H7 (cell line): ENCODE results near the gene PPP3CB. TPM values are rescaled to one million over a fixed set of nuclear protein-coding genes. Genes with fewer than 3 reads are reported as not detected.

Experiments
- DNase-seq: peaks from one replicate; pipeline ENCODE4 v3.0.0; 2012
- H3K27me3 ChIP-seq: 2 replicates; pipeline ENCODE4 v1.6.0; 2011; ENCODE audit warnings: mild to moderate bottlenecking, low read length; ENCODE audit not compliant: control insufficient read depth, insufficient read depth
- H3K36me3 ChIP-seq: replicated peaks from 2 replicates; pipeline ENCODE4 v1.5.1; 2011; ENCODE audit warnings: low read length; ENCODE audit not compliant: control insufficient read depth, insufficient read depth
- H3K4me3 ChIP-seq: 2 replicates; pipeline ENCODE4 v1.5.1; 2011; ENCODE audit warnings: low read depth, mild to moderate bottlenecking, control low read depth, low read length, moderate library complexity; ENCODE audit not compliant: insufficient read depth
- total RNA-seq: library from RNA; depleted of rRNA; stranded (reverse); fragments of >200 nt; shearing (Covaris generic); gene quantifications from 2 replicates; pipeline ENCODE4 v1.2.3, GENCODE V29; 2014

Gene PPP3CB
- total RNA-seq, 1 experiment from 2014 or later: 11.7 TPM

DNA sequence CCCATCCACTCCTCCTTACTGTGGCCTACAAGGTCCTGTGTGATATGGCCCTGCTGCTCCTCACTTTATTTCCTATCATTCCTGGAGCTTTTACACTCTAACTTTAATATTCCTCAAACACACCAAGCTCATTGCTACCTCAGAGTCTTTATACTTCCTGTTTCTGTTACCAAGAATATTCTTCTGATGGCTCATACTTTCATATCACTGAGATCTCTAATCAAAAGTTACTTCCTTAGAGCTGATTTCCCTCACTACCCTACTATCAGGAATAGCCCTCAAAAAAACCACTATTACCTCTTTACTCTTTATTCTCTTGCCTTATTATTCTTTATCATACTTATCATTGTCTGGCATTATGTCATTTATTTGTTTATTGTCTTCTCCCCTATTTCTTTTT is 5.8 kb upstream of the PPP3CB start:
- H3K36me3 ChIP-seq: peaks cover 4% of the 10 kb centered on the region; the same call in 1 of the 2 replicates
- no peak for DNase-seq
- H3K4me3 ChIP-seq: no peak overlapping the region
- H3K27me3 ChIP-seq: no peaks in the 10 kb centered on the region

DNA sequence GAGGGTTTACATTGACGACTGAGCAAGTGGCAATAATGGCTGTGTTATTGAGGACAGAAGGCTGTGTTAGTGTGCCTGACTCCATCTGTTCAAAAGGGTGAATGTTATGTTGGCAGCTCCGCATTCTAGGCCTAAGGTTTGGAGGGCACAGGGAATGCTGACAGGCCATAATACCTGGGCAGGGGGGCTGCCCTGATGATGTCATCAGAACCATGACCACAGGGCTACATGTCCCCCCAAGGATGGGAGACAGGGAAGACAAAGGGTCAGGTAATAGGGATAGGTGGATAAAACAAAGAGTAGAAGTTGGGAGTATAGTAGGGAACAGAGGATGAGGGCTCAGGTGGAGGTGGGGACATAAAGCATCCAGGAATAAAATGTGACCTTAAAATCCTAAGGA is 1.8 kb upstream of the PPP3CB start:
- peaks cover 4% of the 10 kb centered on the region; the same call in 1 of the 2 replicates for H3K36me3 ChIP-seq
- H3K27me3 ChIP-seq: no peaks in the 10 kb centered on the region
- DNase-seq: no peak
- H3K4me3 ChIP-seq: no peak overlapping the region

DNA sequence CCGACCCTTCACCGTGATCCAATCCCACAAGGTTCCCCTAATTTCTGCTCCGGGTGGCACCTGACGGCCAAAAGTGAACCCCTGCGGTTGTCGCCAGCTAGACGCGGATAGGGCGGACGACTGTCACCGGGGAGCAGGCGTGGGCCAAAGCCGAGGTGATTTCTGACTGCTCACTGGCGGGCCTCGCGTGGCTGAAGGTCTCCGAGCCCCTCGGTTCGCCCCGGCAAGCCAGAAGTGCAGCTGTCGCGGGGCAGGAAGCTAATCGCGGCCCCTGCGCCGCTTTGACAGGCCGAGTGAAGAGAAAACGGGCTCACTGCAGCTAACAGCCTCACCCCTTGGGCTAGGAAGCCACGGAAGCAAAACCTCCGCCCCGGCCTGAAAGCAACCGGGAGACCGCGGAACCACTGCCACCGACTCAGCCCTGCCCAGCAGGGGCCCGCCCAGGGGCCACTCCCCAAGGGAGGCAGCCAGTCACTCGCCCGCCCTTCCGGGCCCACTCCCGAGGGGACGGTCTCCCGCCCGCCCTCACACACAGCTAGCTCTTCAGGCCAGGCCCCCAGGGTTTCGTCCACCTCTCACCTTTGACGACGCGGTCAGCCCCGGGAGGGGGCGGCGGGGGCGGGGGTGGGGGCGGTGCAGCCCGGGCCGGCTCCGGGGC is 469 bp downstream of the PPP3CB start:
- DNase-seq: peak; percentile 94
- peaks cover 4% of the 10 kb centered on the region; the same call in 1 of the 2 replicates for H3K36me3 ChIP-seq
- peak overlapping the region; percentile 95 for H3K4me3 ChIP-seq
- H3K27me3 ChIP-seq: no peaks in the 10 kb centered on the region

DNA sequence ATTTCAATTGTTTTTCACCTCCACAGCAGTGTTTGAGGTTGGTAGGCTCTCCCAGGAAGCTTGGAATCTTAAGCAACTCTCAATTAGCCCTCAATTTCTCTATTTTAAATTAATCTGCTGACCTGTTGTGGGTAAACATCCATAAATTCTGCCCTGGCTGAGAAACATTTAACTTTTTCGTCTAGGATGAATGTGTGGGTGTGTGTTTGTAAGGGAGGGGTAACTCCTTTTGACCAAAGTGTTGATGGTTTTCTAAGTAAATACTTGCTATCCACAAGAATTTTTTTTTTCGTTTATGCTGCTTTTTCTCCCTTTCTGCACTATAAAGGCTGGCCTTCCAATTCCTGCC is 973 bp downstream of the PPP3CB start:
- peaks cover 4% of the 10 kb centered on the region; the same call in 1 of the 2 replicates for H3K36me3 ChIP-seq
- H3K4me3 ChIP-seq: peak overlapping the region; percentile 95

DNA sequence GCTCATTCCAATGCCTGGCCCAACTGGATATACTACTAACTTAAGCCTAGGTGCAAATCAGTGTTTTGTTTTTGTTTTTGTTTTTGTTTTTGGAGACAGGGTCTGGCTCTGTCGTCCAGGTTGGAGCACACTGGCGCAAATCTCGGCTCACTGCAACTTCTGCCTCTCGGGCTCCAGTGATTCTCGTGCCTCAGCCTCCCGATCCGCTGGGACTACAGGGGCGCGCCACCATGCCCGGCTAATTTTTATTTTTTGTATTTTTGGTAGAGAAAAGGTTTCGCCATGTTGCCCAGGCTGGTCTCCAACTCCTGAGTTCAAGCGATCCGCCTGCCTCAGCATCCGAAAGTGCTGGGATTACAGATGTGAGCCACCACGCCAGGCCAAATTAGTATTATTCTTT is 1.6 kb downstream of the PPP3CB start:
- Histone ChIP-seq H3K36me3 (peaks cover 4% of the 10 kb centered on the region; the same call in 1 of the 2 replicates), H3K27me3 (no peaks in the 10 kb centered on the region), H3K4me3 (no peak overlapping the region)
- no peak for DNase-seq

More for the DNA sequence above, 973 bp downstream of the PPP3CB start:
- no peak for DNase-seq
- H3K27me3 ChIP-seq: no peaks in the 10 kb centered on the region

DNA sequence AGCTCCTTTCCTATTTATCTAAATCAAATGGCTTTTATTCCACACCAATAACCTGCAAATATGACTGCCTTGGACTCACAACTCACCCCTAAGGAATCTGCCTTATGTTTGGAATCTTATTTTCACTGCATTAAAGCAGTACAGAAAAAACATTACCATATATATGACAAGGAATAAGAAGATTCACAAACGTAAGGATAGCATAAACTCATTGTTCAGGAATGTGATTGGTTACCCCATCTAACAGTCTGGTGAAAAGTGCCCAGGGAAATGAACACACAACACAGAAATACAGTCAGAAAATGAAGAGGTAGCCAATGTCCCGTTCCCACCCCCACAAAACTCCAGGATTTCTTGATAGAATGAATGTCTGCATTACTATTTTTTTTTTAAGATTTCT is 2.0 kb downstream of the PPP3CB start:
- no peak overlapping the region for H3K4me3 ChIP-seq
- H3K27me3 ChIP-seq: no peaks in the 10 kb centered on the region
- H3K36me3 ChIP-seq: peaks cover 1% of the 10 kb centered on the region; the same call in 1 of the 2 replicates
- no peak for DNase-seq

DNA sequence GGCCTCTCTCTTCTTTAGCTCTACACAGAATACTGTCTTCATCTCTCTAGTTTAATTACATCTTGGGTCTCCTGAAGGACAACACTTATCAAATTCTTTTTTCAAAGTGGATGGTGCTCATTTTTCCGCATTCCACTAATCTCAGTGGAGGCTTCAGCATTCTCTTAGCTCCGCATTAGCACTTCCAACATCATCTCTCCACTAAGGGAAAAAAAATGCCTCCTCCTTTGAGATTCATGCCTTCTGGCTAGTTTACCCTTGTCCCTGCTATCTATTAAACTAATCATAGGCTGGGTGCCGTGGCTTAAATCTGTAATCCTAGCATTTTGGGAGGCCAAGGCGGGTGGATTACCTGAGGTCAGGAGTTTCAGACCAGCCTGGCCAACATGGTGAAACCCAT is 9.2 kb downstream of the PPP3CB start:
- Histone ChIP-seq H3K27me3 (no peaks in the 10 kb centered on the region), H3K4me3 (no peak overlapping the region), H3K36me3 (no peaks in the 10 kb centered on the region)
- DNase-seq: no peak

DNA sequence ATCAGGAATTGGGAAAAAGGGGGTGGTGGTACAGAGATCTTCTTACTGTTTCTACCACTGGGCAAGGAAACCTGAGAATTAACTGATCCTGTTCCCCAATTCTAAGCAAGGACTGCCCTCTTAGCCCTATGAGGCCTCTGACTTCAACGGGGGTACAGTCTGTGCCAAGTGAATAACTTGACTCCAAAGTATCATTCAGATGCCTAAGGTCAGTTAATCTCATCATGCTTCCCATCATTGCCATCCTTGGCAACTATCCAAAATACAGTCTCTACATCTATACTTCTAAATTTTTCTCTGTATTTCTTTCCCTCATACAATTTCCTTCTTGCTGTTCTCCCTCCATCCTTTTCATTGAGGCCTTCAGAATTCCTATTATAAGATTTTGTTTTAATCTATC is 10.5 kb downstream of the PPP3CB start:
- H3K27me3 ChIP-seq: no peaks in the 10 kb centered on the region
- no peak for DNase-seq
- no peaks in the 10 kb centered on the region for H3K36me3 ChIP-seq
- H3K4me3 ChIP-seq: no peak overlapping the region

DNA sequence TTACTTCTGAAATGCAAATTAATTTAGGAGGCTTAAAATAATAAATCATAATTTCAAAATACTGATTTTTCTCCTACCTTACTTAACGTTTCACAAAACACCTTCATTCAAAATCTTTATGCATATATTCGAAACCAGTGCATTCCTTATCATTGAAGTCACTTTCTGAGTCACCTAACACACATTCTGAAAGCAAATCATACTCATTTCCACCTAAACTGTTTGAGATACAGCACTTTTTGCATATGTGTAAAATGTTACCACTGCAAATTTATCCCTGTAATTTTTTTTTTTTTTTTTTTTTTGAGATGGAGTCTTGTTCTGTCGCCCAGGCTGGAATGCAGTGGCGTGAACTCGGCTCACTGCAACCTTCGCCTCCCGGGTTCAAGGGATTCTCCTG is 15.7 kb downstream of the PPP3CB start:
- Histone ChIP-seq H3K4me3 (no peak overlapping the region), H3K27me3 (no peaks in the 10 kb centered on the region), H3K36me3 (no peaks in the 10 kb centered on the region; the same call in none of the 2 replicates)
- DNase-seq: no peak

DNA sequence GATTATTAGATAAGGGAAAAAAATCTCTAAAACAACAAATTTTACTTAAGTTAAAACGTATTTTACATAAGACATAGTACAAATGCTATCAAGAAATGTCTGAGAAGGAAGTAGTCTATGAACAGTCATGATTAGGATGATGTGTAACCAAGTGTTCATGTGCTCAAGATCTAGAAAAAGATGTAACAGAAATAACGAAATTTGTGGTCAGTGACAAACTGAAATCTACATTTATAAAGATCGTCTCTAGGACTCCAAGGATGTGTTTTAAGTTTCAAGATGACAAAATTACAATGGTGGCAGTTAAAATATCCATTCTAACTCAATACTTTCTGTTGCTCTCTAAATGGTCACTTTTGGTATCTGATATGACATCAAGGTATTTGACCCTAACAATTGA is 17.2 kb downstream of the PPP3CB start:
- H3K4me3 ChIP-seq: no peak overlapping the region
- H3K36me3 ChIP-seq: peaks cover 1% of the 10 kb centered on the region
- H3K27me3 ChIP-seq: no peaks in the 10 kb centered on the region
- DNase-seq: no peak

DNA sequence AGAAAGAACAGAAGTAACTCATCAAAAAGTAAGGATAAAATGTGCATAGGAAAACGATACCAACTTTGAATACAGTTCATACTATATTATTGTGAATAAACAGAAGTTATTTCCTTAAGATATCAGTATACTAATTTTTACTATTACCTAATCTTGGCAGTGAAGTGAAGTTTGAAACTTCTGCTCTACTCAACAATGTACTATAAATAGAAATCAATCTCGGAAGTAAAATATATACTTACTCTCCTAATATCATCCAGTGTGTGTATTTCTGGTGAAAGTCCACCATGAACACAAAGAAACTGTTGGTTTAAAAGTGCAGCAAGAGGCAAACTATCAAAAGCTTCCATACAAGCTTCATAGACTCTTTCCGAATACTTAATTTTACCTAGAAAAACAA is 24.6 kb downstream of the PPP3CB start:
- Histone ChIP-seq H3K4me3 (no peak overlapping the region), H3K27me3 (no peaks in the 10 kb centered on the region), H3K36me3 (peaks cover 1% of the 10 kb centered on the region)
- DNase-seq: no peak

DNA sequence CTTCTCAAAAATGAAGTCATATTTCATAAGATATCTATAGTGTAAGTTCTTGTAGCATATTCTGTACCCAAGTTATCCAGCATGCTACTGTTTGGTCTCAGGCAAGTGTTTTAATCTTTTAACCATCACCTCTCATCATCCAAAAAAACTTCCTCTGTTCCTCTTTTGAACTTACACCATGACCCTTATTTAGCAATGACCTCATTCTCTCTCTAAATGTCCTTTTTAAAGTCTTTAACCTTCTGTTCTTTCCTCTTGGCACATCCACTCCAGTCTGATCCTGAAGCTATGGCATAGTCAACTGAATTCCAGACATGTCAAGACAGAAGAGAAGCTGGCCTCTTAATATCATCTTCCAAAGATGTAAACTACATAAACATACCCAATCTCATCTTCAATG is 26.2 kb downstream of the PPP3CB start:
- DNase-seq: no peak
- H3K36me3 ChIP-seq: peaks cover 2% of the 10 kb centered on the region; the same call in 1 of the 2 replicates
- no peaks in the 10 kb centered on the region for H3K27me3 ChIP-seq
- H3K4me3 ChIP-seq: no peak overlapping the region

DNA sequence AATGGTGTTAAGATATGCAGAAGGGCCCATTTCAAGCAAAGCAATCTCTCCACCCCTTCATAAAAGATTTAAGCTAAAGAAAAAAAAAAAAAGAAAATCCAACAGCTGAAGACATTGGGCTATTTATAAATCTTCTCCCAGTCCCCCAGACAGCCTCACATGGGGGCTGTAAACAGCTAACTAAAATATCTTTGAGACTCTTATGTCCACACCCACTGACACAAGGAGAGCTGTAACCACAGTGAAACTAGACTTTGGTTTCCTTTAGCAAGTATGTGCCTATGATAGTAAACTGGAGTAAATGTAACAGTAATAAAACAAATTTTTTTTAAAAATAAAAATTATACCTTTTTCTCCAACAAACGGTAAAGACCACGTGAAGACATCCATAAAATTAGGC is 28.6 kb downstream of the PPP3CB start:
- Histone ChIP-seq H3K36me3 (peaks cover 2% of the 10 kb centered on the region; the same call in 1 of the 2 replicates), H3K27me3 (no peaks in the 10 kb centered on the region), H3K4me3 (no peak overlapping the region)
- no peak for DNase-seq

DNA sequence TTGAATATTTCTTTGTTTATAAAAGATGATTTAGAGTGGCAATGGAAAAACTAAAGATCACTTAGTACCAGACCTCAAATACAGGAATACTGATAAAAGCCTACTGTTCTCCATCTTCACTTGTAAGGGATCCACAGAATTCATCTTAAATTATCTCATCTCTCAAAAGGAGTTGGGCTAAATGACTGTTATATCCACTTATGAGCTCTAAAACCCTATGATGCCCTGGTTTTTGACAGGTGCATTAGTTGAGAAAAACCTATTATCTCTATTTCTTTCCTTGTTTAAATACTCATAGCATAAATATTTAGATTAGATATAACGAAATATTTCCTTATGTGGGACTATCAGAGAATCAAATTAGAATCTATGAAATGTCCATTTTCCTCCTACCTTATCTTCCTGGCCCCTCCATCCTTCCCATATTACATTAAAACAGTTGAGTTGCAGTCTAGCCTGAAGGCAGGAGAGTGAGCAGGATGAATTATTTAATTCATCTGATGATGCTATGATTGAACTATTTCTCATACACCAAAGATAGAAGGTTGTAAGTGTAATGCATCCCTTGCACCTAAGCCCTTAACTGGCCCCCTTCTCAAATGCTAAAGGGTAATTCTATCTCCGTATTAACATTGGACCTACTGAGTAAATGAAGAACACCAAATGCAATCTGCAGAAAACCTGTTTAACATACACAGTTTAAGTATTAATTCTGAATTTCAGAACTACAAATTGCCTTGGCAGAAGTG is 29.7 kb downstream of the PPP3CB start:
- H3K36me3 ChIP-seq: peaks cover 2% of the 10 kb centered on the region; the same call in 1 of the 2 replicates

DNA sequence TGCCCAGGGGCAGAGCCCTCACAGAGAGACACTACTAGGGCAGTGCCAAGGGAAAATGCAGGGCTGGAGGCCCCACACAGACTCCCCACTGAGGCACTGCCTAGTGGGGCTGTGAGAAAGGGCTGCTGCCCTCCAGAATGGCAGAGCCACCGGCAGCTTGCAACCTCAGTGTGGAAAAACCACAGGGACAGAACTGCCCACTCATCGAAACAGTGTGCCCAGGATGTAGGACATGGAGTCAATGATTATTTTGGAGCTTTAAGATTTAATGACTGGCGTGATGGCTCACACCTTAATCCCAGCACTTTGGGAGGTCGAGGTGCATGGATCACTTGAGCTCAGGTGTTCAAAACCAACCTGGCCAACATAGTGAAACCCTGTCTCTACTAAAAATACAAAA is 34.9 kb downstream of the PPP3CB start:
- no peaks in the 10 kb centered on the region for H3K27me3 ChIP-seq
- H3K4me3 ChIP-seq: no peak overlapping the region
- no peak for DNase-seq
- H3K36me3 ChIP-seq: peaks cover 5% of the 10 kb centered on the region; the same call in 1 of the 2 replicates

More for the DNA sequence above, 29.7 kb downstream of the PPP3CB start:
- no peak for DNase-seq
- Histone ChIP-seq H3K4me3 (no peak overlapping the region), H3K27me3 (no peaks in the 10 kb centered on the region)
